Measurements from ENCODE around the gene EMC1. TPM values are rescaled to one million over a fixed set of nuclear protein-coding genes. Genes with fewer than 3 reads are reported as not detected.
A peak's percentile ranks its signal among the peaks of the same experiment; 100 is the strongest.
"Not testable (repeated sequence)": the region's sequence is repeated elsewhere in the genome, so short reads cannot be mapped to it uniquely, and the experiment has no call there.

EMC1 gene
- polyA plus RNA-seq, 12 donors: 32.6 to 55.8 (median 36.6) TPM; not detected in 1

DNA sequence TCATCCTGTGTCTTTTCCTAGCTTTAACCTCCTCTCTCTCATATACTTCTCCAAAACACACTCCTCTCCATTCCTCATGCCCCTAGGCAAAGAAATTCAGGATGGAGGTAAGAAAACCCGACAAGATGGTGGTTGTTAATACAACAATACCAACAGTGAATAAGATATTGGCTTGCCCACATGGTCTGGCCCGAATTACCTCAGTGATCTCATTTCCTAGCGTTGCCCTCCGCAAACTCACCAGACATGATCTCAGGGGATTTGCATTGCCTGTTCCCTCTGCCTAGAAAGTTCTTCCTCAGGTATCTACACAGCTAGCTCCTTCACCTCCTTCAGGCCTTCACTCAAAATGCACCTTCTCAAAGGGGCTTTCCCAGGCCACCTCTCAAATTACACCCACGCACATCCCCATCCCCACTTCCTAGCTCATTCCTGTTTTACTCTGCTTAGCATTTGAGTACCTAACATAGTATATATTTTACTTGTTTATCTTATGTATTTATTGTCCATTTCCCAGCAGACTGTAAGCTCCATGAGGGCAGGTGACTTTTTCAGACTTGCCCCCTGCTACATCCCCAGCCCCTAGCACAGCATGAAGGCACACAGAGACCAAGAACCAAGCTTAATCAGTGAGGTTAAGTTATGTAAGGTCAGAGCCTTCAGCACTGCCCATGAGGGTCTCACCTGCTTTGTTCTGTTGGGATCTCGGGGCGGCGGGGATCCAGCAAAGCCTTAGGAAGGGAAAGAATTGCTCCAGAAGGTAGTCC lies 31.1 kb downstream of the EMC1 start:
- DNase-seq: no peak

DNA sequence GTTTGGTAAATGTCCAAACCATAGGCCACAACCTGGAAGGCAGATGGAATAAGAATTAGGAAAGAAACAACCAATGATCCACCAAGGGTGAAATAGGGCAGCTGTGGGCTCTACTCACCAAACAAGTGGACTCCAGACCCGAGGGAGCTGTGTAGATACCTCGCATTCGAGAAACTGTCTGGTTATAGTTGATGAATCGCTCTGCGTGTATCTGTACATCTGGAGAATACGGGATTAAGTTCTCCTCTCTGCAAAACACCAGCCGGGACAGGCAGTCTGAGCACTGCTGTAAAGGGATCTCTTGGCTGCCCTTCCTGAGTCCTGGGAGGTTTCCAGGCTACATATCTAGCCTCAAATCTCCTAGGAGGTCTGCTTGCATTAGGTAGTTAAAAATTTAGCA lies 31.9 kb downstream of the EMC1 start:
- DNase-seq: no peak

DNA sequence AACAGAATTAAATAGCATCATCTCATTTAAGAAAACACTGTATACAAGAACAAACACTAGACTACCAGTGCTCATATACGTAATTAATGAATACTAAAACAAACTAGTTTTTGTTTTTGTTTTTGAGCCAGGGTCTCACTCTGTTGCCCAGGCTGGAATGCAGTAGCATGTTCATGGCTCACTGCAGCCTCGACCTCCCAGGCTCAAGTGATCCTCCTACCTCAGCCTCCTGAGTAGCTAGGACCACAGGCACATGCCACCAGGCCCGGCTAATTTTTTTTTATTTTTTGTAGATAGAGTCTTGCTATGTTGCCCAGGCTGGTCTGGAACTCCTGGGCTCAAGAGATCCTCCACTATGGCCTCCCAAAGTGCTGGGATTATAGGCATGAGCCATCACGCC lies 34.7 kb downstream of the EMC1 start:
- not testable (repeated sequence) for DNase-seq

DNA sequence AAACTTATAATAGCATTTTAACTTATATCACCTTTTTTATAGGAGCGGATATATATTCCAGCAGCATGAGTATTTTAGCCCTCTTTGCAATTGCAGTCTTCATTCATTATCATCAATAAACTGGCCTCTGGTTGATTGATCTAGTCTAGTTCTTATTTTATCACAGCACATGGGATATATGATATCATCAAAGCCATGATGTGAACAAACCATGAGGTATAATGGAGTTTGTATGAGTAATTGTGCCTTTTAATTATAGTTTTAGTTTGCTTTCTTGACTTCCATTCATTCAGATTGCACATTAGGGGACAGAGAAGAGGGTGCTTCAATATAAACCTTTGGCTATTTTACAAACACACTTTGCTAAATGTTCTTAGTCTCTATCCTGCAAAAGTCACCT lies 37.7 kb downstream of the EMC1 start:
- no peak for DNase-seq

DNA sequence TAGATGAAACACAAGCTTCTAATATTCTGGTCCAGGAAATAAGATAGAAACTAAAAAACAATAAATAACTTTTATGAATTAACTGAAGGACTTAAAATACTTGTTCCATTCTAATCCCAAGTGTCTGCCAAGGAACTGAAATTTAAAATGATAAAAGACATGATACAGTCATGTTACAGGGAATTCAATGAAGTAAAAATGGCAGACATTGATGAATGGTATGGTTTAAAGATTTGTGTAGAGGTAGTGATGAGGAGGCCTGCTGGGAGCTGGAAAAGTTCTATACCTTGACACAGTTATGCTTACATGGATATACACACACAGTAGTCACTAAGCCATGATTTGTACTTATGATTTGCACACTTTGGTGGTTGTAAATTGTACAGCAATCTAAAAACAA lies 39.2 kb downstream of the EMC1 start:
- no peak for DNase-seq

DNA sequence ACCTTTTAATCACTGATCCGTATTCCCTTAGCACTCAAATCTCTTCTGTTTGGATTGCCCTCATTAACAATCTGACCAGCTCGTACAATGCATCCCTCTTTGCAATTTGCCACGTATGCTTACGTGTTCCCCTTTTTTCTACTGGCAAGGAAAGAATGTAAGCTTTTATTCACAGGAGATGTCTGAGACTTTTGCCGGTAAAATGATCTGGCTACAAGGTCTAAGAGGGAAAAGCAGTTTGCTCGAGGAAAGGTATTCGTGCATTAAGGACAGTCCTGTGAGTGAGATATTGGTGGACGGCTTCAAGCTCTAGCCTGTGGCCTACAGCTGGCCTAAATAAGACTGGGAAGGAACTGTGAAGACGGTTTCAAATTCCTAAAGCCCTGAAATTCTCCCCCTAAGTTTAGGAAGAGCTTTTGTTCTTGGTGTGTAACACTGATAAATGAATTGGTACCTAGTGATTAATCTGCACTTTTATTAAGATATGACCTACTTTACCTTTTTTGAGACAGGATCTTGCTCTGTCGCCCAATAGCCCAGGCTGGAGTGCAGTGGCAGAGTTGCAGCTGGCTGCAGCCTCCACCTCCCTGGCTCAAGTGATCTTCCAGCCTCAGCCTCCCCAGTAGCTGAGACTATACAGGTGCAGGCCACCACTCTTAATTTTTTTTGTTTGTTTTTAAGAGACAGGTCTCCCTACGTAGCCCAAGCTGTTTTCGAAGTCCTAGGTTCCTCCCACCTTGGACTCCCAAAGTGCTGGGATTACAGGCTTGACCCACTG lies 40.4 kb downstream of the EMC1 start:
- peak; percentile 25 for DNase-seq

DNA sequence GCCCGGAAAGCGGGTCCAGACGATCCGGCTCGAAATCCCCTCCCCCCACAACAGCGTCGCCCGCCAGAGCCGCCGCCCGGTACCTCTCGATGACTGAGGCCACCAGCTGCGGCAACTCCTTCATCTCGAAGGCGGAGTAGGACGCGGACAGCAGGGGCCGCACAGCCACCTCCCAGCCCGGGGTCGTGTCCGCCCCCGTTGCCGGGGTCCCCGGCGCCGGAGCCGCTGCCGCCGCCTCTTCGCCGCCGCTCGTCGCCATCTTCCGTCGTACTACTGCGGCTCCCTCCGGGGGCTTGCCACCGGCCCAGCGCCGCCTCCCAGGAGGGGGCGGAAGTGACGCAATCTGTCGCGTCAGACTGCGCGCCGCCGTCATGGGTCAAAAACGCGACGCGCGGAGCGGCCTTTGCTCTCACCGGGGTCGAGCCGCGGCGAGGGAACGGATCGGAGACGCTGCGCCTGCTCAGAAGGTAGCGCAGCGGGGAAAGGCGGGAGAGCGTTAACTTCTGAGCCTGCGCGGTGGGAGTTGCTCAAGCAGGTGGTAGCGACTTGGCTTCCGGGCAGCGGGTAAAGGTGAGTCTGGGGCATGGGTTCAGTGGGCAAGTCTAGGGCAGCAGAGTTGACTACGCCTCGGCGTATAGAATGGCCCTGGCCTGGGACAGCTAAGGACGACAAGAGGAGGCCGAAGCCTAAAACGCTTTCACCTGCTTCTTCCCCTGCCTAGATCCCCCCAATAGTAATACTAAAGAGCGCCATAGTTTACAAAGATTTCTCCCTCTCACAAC lies 41.1 kb downstream of the EMC1 start, which contains the start of gene UBR4:
Gene UBR4 (minus strand): TSS at position 277 of the 782 bp plus-strand sequence. CDS start 18 bp downstream, at position 259.
- DNase-seq: peak; percentile 95

DNA sequence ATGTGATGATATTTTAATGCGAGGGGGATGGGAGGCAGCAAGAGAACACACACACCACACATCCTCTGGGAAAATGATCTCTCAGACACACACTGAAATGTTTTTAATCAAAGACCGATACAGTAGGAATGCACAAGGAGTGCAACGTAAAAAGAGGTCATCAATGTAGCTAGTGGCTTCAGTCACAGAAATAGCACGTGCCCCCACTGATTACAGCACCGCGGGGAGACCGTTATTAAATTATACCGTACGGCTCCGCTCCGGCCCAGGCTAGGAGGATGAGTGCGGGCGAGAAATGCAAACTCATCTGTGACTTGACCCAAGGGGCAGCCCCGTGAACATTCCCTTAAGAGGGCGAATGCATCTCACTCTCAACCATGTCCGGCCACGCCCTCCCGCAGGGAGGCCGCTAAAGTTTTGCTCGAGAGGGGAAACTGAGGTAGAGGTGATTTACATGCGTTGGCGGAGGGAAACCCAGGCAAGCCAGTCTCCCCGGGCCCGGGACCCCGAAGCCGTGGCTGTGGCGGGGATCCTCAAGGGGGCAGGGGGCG lies 41.8 kb downstream of the EMC1 start:
- DNase-seq: peak; percentile 30

DNA sequence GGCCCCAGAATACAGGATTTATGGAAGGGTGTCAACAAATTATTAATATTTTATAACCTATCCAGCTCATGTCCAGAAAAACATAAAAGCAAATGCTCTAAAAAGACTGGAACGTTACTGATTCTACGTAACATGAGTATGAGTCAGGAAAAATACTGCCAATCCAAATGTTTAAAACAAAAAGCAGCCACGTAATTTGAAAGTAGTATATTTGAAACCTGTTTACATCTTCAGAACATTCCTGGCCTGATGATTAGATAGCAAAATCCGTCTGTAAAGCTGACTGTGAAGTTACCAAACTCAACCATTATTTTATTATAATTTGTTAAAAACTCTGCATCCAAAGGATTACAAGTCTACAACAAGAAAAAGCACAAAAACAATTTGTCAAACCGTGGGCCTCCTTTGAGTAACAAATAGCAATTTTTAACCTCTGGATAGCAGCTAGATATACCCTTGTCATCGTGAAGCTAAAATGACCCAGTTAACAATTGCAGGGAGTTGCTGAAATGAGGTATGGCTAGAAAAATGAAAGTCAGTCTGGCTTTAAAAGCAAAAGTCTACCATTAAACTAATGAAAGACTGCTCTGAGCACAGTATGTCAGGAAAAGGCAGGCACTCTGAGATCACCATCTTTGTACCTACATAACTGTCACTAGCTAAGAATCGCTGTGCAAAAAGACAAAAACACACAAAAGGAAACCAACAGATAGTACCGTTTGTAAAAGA lies 42.5 kb downstream of the EMC1 start:
- DNase-seq: peak; percentile 1

DNA sequence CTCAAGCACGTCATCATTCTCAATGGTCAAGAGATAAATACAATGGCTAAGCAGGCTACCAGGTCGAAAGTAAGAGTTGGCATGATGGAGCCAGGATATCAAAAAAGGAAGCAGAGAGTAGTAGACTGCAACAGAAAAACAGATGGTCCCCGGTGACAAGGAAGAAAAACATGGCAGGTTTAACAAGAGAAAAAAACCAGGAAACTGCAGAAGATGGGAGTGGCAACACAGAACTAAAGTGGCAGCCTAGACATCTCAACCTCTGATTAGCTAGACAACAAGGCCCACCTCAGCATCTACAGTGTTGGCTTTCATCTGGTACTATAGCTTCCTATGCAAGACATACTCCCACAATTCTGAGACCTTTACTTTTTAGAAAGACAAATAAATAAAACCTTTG lies 44.4 kb downstream of the EMC1 start:
- no peak for DNase-seq

DNA sequence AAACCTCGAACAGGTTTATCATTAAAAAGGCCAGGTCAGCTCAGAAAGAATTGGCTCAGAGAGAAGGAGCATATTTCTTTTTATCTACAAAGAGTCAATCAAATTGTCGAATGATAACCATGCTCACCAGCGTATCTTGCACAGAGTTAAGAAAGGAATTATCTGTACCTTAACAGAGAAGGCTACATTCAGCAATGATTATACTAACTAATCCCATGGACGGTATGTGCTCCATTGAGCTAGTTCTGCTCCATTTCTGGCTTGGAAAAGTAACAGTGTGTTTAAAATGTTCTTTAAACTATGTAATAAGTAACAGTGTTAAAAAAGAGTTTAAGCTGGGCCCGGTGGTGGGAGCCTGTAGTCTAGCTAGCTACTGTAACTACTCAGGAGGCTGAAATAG lies 45.5 kb downstream of the EMC1 start:
- no peak for DNase-seq

DNA sequence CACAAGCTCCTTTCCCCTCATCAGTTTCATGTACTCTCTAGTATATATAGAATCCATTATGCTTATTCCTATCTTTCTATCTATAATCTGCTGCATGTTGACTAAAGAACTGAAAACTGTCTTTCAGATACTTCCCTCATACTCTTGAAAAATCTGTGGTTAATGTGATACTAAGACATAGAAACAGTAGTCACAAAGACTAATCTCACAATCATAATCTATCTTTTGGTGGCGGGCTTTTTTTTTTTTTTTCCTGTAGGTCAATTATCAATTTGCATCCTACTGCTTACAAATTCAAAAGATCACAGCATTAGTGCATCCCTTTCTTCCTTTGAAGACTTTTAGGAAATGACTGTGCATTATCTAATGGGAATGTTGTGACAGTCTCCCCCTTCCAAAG lies 45.9 kb downstream of the EMC1 start:
- no peak for DNase-seq

DNA sequence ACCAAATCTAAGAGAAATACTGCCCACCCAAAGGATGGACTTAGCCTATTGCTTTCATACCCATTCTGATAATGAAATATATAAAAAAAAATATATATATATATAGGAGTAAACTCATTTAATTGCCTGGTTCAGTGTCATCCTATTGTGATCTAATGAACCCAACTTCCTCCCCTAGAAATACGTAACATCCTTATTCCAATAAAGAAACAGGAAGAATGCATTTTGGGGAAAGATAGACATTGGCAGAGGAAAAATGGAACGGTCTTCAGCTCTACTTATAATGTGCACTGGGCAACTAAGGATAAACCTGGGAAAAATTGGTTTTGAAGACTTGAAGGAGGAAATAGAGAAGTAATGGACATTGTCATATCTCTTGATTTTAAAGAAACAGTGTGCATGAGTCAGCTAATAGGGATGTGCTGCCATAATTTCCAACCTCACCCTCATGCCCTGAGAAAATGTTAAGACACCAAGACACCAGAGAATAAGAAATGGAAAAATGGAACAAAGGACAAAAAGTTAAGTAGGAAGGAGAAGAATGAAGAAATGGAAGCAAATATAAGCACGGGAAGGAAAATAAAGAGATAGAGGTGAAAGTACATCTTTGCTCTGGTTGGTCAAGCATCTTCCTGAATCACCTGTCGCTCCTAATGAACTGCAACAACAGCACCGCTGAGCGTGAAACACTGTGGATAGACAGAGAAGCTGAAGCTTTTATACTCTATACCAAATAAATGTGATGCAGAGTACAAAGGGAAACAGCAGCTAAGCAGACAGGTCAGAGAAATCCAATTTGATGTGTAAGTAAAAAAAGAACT lies 46.7 kb downstream of the EMC1 start:
- DNase-seq: no peak

DNA sequence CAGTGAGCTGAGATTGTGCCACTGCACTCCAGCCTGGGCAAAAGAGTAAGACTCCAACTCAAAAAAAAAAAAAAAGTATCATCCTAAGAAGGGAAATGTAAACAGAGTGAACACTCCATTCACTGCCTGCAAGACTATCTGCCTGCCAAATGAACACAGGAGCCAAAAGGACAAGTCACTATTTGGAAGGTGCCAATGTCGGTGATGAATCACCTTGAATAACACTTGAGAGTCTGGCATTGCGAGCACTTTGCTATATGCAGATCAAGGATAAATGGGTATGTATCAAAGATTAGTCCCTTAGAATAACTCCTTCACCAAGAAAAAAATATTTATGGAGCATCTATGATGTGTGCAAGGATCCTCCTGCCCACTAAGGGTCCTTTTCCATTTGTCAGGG lies 47.9 kb downstream of the EMC1 start:
- no peak for DNase-seq

DNA sequence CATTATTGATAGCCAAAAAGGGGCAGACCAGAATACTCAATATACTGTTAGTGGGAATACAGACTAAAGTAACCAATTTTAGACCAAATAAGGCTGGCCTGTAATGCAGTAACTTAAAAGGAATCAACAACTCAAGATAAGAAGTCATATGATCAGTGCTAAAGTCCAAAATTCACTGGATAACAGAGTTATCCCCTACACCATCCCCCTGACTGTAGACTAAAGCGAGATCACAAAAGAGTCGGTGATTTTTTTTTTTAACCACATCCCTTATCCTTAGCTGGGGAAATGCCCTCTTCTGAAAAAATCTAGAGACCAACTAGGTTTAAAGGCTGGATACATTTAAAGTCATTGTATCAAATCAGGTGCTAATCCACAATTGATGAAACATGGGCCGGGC lies 48.9 kb downstream of the EMC1 start:
- DNase-seq: no peak

DNA sequence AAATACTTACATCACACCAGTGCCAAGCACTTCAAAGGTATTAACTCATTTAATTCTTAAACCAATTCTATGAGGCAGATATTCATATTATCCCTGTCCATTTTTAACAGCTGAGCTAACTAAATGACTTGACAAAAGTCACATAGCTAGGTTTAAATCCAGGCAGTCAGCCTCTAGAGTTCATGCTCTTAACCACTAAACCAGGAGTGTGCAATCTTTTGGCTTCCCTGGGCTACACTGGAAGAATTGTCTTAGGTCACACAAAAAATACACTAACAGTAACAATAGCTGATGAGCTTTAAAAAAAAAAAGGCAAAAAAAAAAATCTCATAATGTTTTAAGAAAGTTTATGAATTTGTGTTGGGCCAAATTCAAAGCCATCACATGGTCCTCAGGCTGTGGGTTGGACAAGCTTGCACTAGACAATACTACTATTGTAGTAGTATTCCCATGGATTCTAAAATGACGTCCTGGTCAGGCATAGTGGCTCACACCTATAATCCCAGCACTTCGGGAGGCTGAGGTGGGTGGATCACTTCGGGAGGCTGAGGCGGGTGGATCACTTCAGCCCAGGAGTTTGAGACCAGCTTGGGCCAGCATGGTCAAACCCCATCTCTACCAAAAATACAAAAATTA lies 51.2 kb downstream of the EMC1 start:
- no peak for DNase-seq

DNA sequence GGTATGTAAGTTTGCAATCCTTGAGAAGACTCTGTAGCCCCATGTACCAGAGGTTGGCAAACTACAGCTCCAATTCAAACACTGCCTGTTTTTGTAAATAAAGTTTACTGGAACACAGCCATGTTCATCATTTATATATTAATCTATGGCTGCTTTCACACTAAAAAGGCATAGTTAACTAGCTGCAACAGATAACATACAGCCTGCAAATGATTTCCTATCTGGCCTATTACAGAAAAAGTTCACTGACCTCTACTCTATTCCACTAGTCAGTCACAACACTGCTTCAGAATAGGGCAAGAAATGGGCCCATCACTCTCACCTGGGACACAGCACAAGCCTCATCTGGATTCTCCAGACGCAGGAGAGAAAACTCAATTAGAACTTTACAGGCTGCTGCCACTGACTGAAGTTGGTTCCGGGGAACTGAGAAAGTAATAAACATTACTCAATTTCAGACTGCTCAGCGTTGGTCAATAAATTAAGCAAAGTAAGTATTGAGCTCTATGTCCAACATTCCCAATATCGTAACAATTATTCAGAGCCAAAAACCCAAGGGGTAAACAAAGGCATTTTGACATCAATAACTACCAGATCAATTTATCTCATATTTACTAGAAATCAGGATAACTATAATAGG lies 51.9 kb downstream of the EMC1 start:
- DNase-seq: no peak

DNA sequence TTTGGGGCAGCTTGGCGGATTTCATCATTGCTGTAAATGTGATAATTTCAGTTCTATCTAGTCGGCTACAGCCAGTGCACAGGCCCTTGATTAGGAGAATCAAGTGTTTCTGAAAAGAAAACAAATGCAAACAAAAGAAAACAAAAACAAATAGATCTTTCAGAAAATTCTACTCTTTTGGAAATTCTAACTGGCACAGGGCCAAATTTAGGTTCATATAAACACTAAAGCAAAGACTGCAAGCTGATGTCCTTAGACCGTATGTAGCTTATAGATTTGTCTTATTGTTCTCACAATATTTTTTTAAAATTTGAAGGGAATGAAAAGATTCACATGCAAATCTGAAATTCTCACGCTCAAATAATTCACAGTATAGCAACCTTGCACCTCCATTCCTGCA lies 52.5 kb downstream of the EMC1 start:
- DNase-seq: no peak

DNA sequence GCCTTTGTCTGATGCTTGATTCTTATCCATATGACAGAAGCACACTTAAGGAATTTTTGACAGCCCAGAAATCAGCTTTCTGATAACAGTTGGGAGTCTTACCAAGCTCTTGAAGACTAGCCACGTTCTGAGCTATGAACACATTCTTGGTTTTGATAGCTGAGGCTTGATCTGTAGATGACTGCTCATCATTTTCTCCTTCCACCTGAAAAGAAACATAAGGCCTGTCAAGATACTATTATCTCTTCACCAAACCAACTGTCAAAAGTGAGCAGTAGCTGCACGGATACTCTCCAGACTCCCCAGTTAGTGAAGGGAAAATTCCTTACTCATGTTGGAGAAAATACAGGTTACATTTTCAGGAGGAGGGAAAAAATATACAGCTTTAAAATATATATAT lies 53.5 kb downstream of the EMC1 start:
- no peak for DNase-seq

DNA sequence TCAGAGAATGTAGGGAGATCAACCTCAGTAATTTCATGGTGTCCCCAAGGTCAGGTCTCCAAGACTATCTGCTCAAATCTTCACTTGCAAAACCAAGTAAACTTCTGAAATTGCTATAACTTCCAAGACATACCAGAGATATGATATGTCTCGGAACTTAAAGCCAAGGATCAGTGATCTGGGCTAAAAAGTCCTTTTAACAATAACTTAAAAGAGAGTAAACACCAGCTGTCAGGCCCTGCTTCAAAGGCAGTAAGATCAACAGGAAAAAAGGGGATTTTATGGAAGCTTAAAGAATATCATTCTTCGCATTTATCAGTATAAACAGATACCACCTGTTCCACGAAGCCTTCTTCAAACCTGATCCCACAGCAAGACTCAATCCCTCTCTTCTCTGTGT lies 55.0 kb downstream of the EMC1 start:
- no peak for DNase-seq

All from muscle of arm (tissue), 12 donors.